ENCODE measurements around the gene UMODL1.

- TF ChIP-seq CTCF (IDR thresholded peaks at IDR 0.05; ENCODE audit: low read depth, low read length): no peak
- TF ChIP-seq POLR2A (IDR thresholded peaks at IDR 0.05; ENCODE audit: extremely low read depth, insufficient read length): no peak
- no peak for TF ChIP-seq MAX (IDR thresholded peaks at IDR 0.05; ENCODE audit: low read depth, low read length)
These were observed 48.2 kb upstream of the UMODL1 start for GRCh38 chr21:42022906-42023305.

All from NB4 (cell line).